ENCODE results near the gene ZNF329.

The ZNF329 gene

DNA sequence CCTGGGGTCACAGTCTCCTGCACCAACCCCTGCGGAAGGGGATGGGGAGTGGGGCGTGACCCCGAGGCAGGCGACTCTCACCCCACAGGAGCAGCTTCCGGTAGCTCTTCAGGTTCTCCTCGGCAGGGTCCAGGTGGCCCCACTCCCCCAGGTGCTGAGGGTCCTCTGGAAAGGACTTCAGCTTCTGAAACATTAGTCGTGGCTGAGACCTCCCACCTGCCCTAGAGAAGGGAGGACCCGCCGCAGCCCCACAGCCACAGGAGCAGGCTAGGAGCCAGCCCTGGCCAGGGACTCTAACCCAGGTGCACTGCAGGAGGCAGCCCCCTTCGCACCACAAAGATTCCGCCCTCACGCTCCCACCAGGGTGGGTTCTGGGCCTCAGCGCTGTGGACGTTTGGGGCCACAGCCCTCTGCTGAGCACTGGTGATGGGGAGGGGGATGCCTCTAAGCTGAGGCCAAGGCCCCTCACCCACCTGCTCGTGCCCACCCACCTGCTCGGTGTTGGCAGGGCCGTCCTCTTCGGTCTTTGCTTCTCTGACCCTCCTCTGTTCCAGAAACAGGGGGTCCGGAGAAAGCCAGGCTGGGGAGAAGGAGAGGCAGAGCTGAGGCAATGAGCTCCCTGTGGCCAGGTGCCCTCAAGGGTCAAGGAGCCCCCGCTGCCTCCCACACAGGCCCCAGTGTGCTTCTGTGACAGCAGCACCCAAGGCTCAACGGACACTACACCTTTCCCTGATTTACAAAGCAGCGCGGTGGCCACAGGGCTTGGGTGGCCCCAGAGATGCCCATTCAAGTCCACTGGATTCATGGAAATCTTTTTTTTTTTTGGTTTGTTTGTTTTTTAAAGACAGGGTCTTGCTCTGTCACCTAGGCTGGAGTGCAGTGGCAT, 63.5 kb downstream of the ZNF329 start:
- no peak for FAIRE-seq
- no peak for DNase-seq (ENCODE audit: insufficient read length)
- TF ChIP-seq TAF1 (IDR thresholded peaks at IDR 0.05; ENCODE audit: borderline replicate concordance, low read depth, low read length) (no peak), POLR2A (IDR thresholded peaks at IDR 0.05; ENCODE audit: low read depth, low read length) (no peak), POLR2AphosphoS5 (IDR thresholded peaks at IDR 0.05; ENCODE audit: low read depth, low read length) (no peak)

DNA sequence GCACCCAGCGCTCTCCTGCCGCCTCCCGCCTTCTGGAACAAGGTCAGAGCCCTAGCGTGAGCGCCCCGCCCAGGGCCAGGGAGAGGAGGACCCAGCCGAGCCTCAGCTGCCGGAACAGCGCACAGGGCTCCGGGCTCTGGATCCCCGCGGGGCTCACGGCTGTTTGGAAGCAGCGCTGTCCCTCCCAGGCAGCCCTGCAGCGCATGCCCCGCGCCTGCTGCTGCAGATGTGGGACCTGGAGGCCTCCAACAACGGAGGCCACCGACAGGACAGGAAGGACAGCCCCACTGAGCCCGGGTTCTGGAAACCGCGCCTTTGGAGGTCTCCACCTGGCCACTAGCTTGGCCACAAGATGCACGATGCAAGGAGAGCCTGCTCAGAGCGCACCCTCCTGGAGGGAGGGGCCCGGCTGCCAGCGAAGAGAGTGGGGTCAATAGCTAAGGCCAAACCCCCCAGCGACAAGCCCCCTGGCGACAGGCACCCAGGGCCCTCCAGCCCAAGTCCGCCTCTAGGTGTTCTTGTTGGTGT, 65.2 kb downstream of the ZNF329 start:
- FAIRE-seq, result no peak
- no peak for DNase-seq (ENCODE audit: insufficient read length)
- no peak for TF ChIP-seq POLR2AphosphoS5 (IDR thresholded peaks at IDR 0.05; ENCODE audit: low read depth, low read length)
- no peak for TF ChIP-seq TAF1 (IDR thresholded peaks at IDR 0.05; ENCODE audit: borderline replicate concordance, low read depth, low read length)
- TF ChIP-seq POLR2A (IDR thresholded peaks at IDR 0.05; ENCODE audit: low read depth, low read length), result no peak

DNA sequence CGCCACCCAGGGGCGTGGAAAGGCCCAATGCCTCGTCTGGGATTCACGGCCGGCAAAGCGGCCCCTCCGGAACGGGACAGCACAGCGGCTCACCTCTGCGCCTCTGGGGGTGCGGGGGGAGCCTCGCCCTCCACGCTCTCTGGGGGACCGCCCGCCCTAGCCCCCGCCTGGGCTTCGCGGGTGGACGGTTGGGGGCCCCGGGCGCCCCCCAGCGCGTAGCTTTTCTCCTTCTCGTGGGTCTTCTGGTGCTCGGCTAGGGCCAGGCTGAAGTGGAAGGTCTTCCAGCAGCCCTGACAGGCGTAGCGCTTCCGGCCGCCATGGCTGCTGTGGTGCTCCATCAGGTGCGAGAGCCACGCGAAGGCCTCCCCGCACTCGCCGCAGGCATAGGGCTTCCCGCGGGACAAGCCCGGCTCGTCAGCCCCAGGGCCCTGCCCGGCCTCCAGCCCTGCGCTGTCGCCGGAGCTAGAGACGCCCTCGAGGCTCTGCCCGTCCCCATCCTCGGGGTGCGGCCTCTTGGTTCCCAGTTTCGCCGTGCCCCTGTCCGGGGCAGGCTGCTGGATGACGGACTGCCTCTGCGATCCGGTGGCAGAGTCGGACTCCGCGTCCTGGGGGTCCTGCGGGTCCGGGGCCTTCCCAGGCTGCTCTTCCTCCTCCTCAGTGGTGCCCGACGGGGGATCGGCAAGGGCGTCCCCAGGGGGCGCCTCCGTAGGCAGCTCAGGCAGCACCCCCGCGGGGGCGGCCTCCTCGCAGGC, 65.8 kb downstream of the ZNF329 start:
- FAIRE-seq (no peak), DNase-seq (ENCODE audit: insufficient read length) (no peak)
- TF ChIP-seq TAF1 (IDR thresholded peaks at IDR 0.05; ENCODE audit: borderline replicate concordance, low read depth, low read length) (no peak), POLR2A (IDR thresholded peaks at IDR 0.05; ENCODE audit: low read depth, low read length) (no peak), POLR2AphosphoS5 (IDR thresholded peaks at IDR 0.05; ENCODE audit: low read depth, low read length) (no peak)

DNA sequence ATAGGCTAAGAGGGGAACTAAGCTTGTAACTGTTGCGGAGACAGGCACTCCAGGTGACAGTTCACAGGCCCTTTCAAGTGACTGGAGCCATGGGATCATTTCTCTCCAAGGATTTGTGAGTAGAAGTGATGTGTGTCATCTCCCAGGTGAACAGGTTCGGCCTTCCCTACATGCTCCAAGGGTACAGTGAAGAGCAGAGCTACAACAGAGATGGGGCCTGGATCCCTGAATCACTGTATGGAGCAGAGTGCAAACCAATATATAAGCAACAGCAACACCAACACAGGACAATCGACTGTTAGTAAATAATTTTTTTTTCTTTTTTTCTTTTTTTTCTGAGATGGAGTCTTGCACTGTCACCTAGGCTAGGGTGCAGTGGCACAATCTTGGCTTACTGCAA, 67.6 kb downstream of the ZNF329 start:
- no peak for DNase-seq (ENCODE audit: insufficient read length)
- FAIRE-seq, result no peak

DNA sequence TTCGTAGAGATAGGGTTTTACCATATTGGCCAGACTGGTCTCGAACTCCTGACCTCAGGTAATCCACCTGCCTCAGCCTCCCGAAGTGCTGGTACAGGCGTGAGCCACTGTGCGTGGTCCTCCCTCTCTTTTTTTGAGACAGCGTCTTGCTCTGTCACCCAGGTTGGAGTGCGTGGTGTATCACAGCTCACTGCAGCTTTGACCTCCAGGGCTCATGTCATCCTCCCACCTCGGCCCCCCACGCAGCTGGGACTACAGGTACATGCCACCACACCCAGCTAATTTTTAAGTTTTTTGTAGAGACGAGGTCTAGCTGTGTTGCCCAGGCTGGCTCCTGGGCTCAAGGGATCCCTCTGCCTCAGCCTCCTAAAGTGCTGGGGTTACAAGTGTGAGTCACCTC, 70.8 kb downstream of the ZNF329 start:
- TF ChIP-seq TAF1 (IDR thresholded peaks at IDR 0.05; ENCODE audit: borderline replicate concordance, low read depth, low read length), result no peak
- TF ChIP-seq POLR2AphosphoS5 (IDR thresholded peaks at IDR 0.05; ENCODE audit: low read depth, low read length), result no peak
- no peak for TF ChIP-seq POLR2A (IDR thresholded peaks at IDR 0.05; ENCODE audit: low read depth, low read length)
- FAIRE-seq (no peak), DNase-seq (ENCODE audit: insufficient read length) (no peak)

More for the DNA sequence above, 67.6 kb downstream of the ZNF329 start:
- TF ChIP-seq POLR2A (IDR thresholded peaks at IDR 0.05; ENCODE audit: low read depth, low read length) (no peak), TAF1 (IDR thresholded peaks at IDR 0.05; ENCODE audit: borderline replicate concordance, low read depth, low read length) (no peak), POLR2AphosphoS5 (IDR thresholded peaks at IDR 0.05; ENCODE audit: low read depth, low read length) (no peak)
